Keratinocyte (primary cell): ENCODE results near the gene TRIM65. TPM values are rescaled to one million over a fixed set of nuclear protein-coding genes. Genes with fewer than 3 reads are reported as not detected.

Experiments
- DNase-seq: peaks from one replicate; pipeline ENCODE4 v3.0.0-alpha.2; 2011; ENCODE audit warnings: low read depth, missing footprints, low spot score
- FAIRE-seq: peaks from 2 replicates; lab custom pipeline; 2011; peaks lifted over from hg19 to GRCh38; lab: Jason Lieb, UNC
- H2AFZ ChIP-seq: 2 replicates; pipeline ENCODE4 v1.6.0; 2012; ENCODE audit warnings: low read length, control low read depth, inconsistent platforms; ENCODE audit not compliant: control insufficient read depth
- H3K27ac ChIP-seq: 2 replicates; pipeline ENCODE4 v1.5.1; 2011; ENCODE audit warnings: low read length; ENCODE audit not compliant: control insufficient read depth, insufficient read depth
- H3K27me3 ChIP-seq: 3 replicates; pipeline ENCODE4 v1.6.0; 2011; ENCODE audit warnings: low read length; ENCODE audit not compliant: control insufficient read depth, insufficient read depth; ENCODE audit errors: extremely low read depth
- H3K36me3 ChIP-seq, 2 experiments: 2 replicates in 1 of 2; 3 replicates in 1 of 2; pipeline ENCODE4 v1.5.1; 2011; ENCODE audit warnings: low read length in 2 of 2, mild to moderate bottlenecking in 1 of 2; ENCODE audit not compliant: control insufficient read depth in 2 of 2, insufficient read depth in 2 of 2; ENCODE audit errors: extremely low read depth in 1 of 2
- H3K4me1 ChIP-seq: 3 replicates; pipeline ENCODE4 v1.5.1; 2011; ENCODE audit warnings: low read length; ENCODE audit not compliant: control insufficient read depth, insufficient read depth; ENCODE audit errors: extremely low read depth
- H3K4me2 ChIP-seq: 3 replicates; pipeline ENCODE4 v1.6.0; 2011; ENCODE audit warnings: low read depth, low read length; ENCODE audit not compliant: control insufficient read depth, insufficient read depth; ENCODE audit errors: extremely low read depth
- H3K4me3 ChIP-seq, 3 experiments: fragments of 200-600 bp in 1 of 3; sonication (generic) in 1 of 3; 2 replicates in 2 of 3; 3 replicates in 1 of 3; pipeline ENCODE4 v1.5.1; 2011 to 2016; ENCODE audit warnings: low read length in 3 of 3, mild to moderate bottlenecking in 3 of 3, control low read depth in 2 of 3, inconsistent platforms in 1 of 3, low read depth in 1 of 3, mixed read lengths in 1 of 3, mixed run types in 1 of 3, moderate library complexity in 1 of 3; ENCODE audit not compliant: control insufficient read depth in 2 of 3, insufficient read depth in 2 of 3; ENCODE audit errors: extremely low read depth in 1 of 3
- H3K79me2 ChIP-seq: 2 replicates; pipeline ENCODE4 v1.6.0; 2012; ENCODE audit warnings: low read length; ENCODE audit not compliant: control insufficient read depth, insufficient read depth
- H3K9ac ChIP-seq: 3 replicates; pipeline ENCODE4 v1.6.0; 2011; ENCODE audit warnings: low read length; ENCODE audit not compliant: control insufficient read depth, insufficient read depth; ENCODE audit errors: extremely low read depth
- H3K9me1 ChIP-seq: 3 replicates; pipeline ENCODE4 v1.6.0; 2011; ENCODE audit warnings: low read length; ENCODE audit not compliant: control insufficient read depth, insufficient read depth; ENCODE audit errors: extremely low read depth
- H3K9me3 ChIP-seq: 2 replicates; pipeline ENCODE4 v1.5.1; 2012; ENCODE audit warnings: low read depth, low read length; ENCODE audit not compliant: control insufficient read depth
- H4K20me1 ChIP-seq: 3 replicates; pipeline ENCODE4 v1.6.0; 2011; ENCODE audit warnings: low read length; ENCODE audit not compliant: control insufficient read depth, insufficient read depth; ENCODE audit errors: extremely low read depth
- EZH2 ChIP-seq: IDR thresholded peaks from one replicate; pipeline ENCODE4 v1.6.1; 2012; ENCODE audit warnings: inconsistent platforms, mild to moderate bottlenecking, low read length, moderate library complexity
- dilution Hi-C: fragments of 300-500 bp; cut with MboI; formaldehyde crosslinking; loops from one replicate; pipeline ENCODE4 v1.7.0; 2020; ENCODE audit warnings: low sequenced_read_pairs; ENCODE audit not compliant: extremely low pct_ligation_motif_present
- polyA plus RNA-seq, 5 experiments: library from polyadenylated mRNA; depleted of rRNA in 3 of 5; stranded (reverse) in 3 of 5; stranded (forward) in 1 of 5; unstranded in 1 of 5; fragments of >200 nt; gene quantifications; 1 replicate in 1 of 5; 2 replicates in 3 of 5; 3 replicates in 1 of 5; pipeline versions ENCODE4 v1.2.1 to v1.2.3, GENCODE V29; 2011 to 2012; ENCODE audit warnings: missing spikeins in 2 of 5, low read depth in 1 of 5, low replicate concordance in 1 of 5
- TF ChIP-seq, protein P1 (sequence below), 3 experiments: IDR thresholded peaks in 1 of 3; conservative IDR thresholded peaks in 1 of 3; optimal IDR thresholded peaks in 1 of 3; 2 replicates in 2 of 3; 3 replicates in 1 of 3; pipeline versions ENCODE3 to v1.5.1; 2011; ENCODE audit warnings: low read length in 3 of 3, mild to moderate bottlenecking in 3 of 3, moderate library complexity in 2 of 3, control low read depth in 1 of 3, inconsistent platforms in 1 of 3; ENCODE audit not compliant: insufficient read depth in 2 of 3; ENCODE audit errors: extremely low read depth in 1 of 3

TRIM65 gene
- polyA plus RNA-seq, 1 donor (not counting 4 experiments of a cell fraction or from before 2014, with no cell fraction given) = 7.8 TPM

DNA sequence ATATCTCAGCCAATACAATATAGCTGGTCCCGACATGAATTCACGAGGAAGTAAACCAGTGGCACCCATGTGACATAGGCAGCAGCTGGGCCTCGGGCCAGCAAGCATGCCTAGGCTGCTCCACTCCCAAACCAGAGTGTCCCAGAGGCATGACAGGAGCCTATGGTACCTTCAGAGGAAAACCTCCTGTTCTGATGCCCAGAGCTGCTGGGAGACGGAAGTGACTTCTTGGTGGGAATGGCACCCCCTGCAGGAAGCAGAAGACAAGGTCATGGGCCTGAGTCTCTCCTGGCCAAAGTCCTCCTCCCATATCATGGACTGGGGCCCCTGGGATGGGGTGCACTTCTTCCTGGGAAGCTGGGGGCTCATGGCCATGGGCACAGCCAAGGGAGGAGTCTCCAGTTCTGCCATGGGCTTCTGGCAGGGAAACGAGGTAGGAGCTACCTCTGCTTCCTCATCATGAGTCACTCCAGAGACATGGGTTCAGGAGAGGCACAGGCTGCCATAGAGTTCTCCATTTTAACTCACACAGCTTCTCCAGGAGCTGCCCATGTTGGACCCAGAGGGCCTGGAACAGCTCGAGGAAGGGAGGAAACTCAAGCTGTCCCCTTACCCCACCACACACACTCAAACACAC is 30.7 kb upstream of the TRIM65 start:
- peak overlapping the region in 2 of 3 experiments; percentile 18 to 26 for H3K4me3 ChIP-seq
- no peak for TF ChIP-seq EZH2
- TF ChIP-seq, protein P1, sequence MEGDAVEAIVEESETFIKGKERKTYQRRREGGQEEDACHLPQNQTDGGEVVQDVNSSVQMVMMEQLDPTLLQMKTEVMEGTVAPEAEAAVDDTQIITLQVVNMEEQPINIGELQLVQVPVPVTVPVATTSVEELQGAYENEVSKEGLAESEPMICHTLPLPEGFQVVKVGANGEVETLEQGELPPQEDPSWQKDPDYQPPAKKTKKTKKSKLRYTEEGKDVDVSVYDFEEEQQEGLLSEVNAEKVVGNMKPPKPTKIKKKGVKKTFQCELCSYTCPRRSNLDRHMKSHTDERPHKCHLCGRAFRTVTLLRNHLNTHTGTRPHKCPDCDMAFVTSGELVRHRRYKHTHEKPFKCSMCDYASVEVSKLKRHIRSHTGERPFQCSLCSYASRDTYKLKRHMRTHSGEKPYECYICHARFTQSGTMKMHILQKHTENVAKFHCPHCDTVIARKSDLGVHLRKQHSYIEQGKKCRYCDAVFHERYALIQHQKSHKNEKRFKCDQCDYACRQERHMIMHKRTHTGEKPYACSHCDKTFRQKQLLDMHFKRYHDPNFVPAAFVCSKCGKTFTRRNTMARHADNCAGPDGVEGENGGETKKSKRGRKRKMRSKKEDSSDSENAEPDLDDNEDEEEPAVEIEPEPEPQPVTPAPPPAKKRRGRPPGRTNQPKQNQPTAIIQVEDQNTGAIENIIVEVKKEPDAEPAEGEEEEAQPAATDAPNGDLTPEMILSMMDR (optimal IDR thresholded peaks at IDR 0.05 in 1 of 3, IDR thresholded peaks at IDR 0.05 in 1 of 3, conservative IDR thresholded peaks at IDR 0.05 in 1 of 3; ENCODE audit: extremely low read depth in 1 of 3, insufficient read depth in 2 of 3, low read length in 3 of 3) = peak; percentile 52 to 73 (median 72)
- dilution Hi-C loops = no loop called here
- no peaks in the 10 kb centered on the region for H3K79me2 ChIP-seq
- H3K27ac ChIP-seq = peak overlapping the region; percentile 14
- FAIRE-seq (peak; percentile 91), DNase-seq (no peak)
- peak overlapping the region; percentile 73 for H3K4me2 ChIP-seq
- H3K27me3 ChIP-seq = no peaks in the 10 kb centered on the region
- H3K36me3 ChIP-seq = no peaks in the 10 kb centered on the region
- H4K20me1 ChIP-seq = no peaks in the 10 kb centered on the region
- peak overlapping the region; percentile 77 for H2AFZ ChIP-seq
- H3K9ac ChIP-seq = no peak overlapping the region
- no peaks in the 10 kb centered on the region for H3K9me1 ChIP-seq
- H3K9me3 ChIP-seq = no peaks in the 10 kb centered on the region
- peaks cover 15% of the 10 kb centered on the region for H3K4me1 ChIP-seq

DNA sequence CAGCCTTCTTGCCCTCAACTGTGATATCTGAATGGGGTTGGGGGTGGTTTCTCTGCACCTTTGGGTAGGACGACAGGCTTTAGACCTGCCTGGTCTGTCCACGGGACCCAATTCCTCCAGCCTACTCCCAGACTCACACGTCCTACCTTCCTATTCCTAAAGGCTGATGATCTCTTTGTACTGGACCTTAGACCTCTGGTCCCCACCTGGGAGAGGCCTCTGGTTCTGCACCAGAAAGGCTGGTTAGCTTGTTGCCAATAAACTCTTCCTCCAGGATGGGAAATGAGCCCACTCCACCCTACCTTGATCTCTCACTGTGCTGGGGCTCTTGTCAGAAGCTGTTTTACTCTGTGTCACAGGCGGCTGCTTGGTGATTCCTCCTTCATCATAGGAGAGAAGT is 29.7 kb upstream of the TRIM65 start:
- Histone ChIP-seq H2AFZ (no peak overlapping the region), H3K9me3 (no peaks in the 10 kb centered on the region), H3K4me3 (no peak overlapping the region), H4K20me1 (no peaks in the 10 kb centered on the region), H3K4me2 (no peak overlapping the region), H3K27me3 (no peaks in the 10 kb centered on the region), H3K9ac (no peak overlapping the region), H3K9me1 (no peaks in the 10 kb centered on the region), H3K27ac (no peak overlapping the region), H3K4me1 (peaks cover 15% of the 10 kb centered on the region), H3K36me3 (no peaks in the 10 kb centered on the region), H3K79me2 (no peaks in the 10 kb centered on the region)
- dilution Hi-C loops = no loop called here
- DNase-seq (no peak), FAIRE-seq (no peak)
- no peak for TF ChIP-seq EZH2
- TF ChIP-seq, protein P1 (optimal IDR thresholded peaks at IDR 0.05 in 1 of 3, IDR thresholded peaks at IDR 0.05 in 1 of 3, conservative IDR thresholded peaks at IDR 0.05 in 1 of 3; ENCODE audit: extremely low read depth in 1 of 3, insufficient read depth in 2 of 3, low read length in 3 of 3) = no peak
